HG03103 (cell line): ENCODE measurements around the gene GIMAP2.
"Not testable (repeated sequence)": the region's sequence is repeated elsewhere in the genome, so short reads cannot be mapped to it uniquely, and the experiment has no call there.

Source experiments
- ATAC-seq: cut with Tn5 transposase; IDR thresholded peaks from one replicate; pipeline ENCODE4 v1.9.1; 2021; ENCODE audit warnings: low read depth; ENCODE audit not compliant: unreplicated experiment

The GIMAP2 gene

GRCh38 chr7:150685219-150686029 is at the start of gene GIMAP2:
Gene GIMAP2 (plus strand): TSS chr7:150685706. CDS start chr7:150687060, 1,354 bp downstream.
- peak; percentile 83 for ATAC-seq

DNA sequence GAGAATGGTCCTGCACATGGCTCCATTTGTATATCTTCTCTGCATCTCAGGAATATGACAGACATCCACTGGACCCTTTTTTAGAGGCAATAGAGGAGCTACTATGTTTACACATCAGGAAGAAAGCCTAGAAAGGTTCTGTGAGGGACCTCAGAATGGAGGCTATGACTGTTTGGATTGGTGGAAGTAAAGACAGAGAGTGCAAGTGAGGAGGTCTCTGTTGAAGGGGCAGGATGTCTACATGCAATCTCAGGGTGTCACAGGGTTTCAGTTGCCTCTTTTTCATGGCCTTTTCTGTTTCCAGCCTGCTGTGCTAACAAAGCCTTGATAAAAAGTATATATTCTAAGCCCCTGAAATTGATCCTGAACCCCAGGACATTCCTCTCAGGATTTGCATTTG is 43.7 kb upstream of the GIMAP2 start:
- no peak for ATAC-seq

DNA sequence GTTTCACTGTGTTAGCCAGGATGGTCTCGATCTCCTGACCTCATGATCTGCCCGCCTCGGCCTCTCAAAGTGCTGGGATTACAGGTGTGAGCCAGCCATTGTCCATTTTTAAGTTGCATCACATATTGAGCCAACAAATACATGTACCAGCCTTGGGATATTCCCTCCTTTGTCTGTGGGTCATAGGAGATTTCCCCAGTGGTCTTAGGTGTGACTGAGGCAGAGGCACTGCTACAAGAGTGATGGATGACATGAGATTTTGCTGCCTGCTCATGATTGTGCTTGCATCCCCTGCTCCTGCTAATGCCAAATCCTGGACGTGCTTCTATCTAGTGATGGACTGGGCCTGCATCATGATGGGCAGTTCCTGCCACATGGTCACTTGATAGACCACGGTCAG is 42.6 kb upstream of the GIMAP2 start:
- ATAC-seq, result no peak

- ATAC-seq, result no peak
Measured at GRCh38 chr7:150645259-150646020, 40.1 kb upstream of the GIMAP2 start.

- ATAC-seq, result no peak
Measured at GRCh38 chr7:150648353-150649079, 37.0 kb upstream of the GIMAP2 start.

DNA sequence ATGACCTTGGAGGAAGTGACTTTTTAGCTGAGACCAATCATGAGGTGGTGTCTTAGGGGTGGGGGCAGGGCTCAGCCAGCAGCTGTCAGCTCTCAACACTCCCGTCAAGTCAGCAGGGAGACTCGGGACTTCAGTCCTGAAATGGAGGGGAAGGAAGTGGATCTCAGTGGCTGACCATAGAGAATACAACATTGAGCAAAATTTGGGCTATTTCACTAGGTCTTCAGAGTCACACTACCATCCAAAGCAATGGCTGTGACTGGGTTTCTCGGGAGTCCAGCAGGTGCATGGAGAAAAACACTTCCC is 36.5 kb upstream of the GIMAP2 start:
- ATAC-seq, result no peak

GRCh38 chr7:150654692-150655091 is 30.8 kb upstream of the GIMAP2 start:
- ATAC-seq, result no peak

DNA sequence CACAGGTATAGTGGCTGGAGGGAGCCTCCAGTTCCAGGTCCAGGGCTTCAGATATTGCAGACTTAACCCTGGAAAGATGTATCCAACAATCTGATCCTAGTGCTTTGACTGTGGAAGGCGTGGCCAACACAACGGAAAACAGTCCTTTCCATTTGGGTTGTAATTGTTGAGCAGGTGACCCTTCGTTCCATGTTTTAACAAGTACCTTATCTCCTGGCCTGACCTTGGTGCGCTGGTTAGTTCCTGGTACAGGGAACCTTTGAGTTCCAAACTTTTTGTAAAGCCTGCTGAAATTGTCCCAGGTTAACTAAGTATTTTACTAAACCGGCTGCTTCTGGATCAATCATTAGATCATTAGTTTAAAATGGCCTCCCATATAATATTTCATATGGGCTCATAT is 29.5 kb upstream of the GIMAP2 start:
- ATAC-seq, result no peak

DNA sequence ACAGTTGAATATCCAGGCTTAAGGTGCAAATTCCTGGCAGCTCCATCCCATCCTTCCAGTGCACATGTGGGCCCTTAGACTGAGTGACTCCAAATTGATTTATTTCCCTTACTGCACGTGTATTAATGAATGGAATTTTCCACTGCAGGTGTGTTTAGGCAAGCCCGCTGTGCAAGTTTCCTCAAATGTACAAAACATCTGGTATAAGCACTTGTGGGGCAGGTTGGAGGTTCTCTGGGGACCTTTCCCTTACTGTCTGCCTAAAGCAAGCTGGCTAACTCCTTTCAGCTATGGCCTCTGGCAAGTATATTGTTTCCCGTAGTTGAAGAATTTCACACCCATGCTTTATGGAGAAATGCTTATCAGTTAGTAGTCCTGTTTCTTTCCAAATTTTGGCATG is 28.0 kb upstream of the GIMAP2 start:
- ATAC-seq, result no peak

DNA sequence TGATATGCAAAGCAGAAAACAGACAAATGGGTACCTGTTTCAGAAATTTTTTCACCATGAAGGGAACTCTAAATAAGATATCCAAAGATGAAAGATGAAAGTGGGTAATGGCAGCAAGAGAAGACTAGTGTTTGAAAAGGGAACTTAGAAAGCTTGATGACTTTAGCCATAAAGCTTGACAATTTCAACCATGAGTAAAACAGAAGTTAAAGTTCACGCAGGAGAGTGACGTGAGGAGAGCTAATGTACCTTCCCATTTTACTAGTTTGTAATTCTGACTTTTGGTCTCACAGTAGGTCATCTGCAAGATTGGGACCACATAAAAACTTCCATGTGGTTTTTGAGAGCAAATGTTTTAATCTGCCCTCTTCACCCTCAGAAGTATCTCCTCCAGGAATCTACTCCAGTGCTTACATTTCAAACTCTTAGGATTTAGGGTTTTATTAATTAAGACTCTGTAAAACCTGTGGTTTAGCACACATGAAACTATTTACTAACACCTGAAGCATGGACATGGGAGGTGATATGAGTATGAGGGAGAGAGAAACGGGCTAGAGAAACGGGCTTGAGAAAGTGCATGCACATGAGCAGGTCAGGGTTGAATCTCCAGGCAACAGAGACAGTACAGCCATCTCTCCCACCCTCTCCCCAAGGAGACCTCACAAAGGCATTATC is 24.4 kb upstream of the GIMAP2 start:
- ATAC-seq, result no peak

DNA sequence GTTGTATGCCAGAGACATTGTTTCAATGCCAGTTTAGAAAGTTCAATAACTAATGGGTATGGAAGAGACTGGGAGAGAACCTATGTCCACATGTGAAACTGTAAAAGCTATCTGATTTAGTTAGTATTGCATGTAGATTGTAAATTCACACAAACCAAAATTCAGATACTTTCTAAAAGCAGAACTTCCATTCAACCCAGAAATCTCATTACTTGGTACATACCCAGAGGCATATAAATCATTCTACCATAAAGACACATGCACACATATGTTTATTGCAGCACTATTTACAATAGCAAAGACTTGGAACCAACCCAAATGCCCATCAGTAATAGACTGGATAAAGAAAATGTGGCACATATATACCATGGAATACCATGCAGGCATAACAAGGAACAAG is 22.7 kb upstream of the GIMAP2 start:
- not testable (repeated sequence) for ATAC-seq

- ATAC-seq, result peak; percentile 42
Measured at GRCh38 chr7:150663802-150664494, 21.6 kb upstream of the GIMAP2 start.

DNA sequence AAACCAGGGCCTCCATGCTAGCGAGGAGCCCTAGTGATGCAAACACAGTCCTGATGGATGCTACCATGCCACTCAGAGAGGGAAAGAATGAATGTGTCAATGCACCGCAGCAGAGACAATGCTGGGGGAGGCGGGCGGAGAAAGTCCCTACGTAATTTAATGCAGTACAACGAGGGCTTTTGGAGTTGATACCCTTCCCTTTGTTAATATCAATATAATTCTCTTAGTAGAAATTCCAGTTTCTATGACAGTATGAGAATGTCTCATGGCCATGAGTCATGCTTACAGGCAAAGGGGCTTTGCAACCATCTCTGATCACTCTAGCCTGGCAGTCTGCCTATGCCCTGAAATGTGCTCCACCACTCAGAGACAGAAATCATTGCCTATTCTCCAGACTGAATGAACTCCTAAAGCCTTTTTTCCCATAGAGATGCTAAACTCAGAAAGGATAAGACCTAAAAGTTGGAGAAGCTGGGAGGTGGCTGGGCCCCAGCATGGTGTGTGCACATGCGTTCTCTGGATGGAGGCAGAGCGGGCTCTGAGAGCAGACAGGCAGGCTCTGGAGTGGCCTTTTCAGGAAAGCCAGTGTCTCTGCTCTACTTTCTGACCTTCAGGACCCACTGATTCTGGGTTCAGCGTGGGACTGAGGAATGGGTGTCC is 20.3 kb upstream of the GIMAP2 start:
- no peak for ATAC-seq

- ATAC-seq, result no peak
Measured at GRCh38 chr7:150665896-150666295, 19.6 kb upstream of the GIMAP2 start.

DNA sequence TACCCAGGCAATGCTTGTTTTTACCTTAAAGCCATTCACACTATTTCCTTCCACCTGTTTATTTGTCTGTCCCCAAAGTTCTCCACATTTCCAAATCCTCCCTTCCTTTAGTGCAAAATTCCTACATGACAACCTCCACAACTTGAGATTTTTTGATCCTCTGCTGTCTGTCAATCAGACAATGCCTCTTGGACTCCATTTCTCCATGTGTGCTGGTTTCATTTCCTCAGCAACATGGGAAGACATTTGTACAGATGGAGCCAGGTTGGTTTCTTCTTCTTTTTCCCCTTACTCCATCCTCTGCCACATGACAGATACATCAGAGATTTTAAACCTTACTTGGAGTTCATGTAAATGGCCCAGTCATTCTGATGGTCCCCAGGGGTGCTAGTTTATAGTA is 19.1 kb upstream of the GIMAP2 start:
- no peak for ATAC-seq

DNA sequence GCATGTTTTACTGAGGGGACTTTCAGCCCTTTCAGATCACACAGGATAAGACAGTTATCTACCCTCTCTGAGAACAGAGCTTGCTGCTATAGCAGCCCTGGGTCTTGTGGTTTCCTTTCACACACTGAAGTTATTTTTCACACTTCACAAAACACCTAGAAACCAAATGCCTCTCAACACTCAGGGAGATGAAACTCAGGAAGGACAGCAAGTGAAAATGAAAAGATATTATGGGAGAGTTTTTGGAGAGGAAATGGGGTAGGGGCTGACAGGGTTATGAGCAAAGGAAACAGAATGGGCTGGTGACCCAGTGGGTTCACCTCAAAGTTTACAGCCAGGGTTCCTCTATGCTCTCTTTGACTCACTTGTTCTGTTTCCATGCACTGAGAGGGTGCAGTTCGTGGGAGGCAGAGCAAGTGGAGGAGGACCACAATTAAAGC is 17.0 kb upstream of the GIMAP2 start:
- peak; percentile 70 for ATAC-seq

- no peak for ATAC-seq
Measured at GRCh38 chr7:150668977-150669376, 16.5 kb upstream of the GIMAP2 start.

DNA sequence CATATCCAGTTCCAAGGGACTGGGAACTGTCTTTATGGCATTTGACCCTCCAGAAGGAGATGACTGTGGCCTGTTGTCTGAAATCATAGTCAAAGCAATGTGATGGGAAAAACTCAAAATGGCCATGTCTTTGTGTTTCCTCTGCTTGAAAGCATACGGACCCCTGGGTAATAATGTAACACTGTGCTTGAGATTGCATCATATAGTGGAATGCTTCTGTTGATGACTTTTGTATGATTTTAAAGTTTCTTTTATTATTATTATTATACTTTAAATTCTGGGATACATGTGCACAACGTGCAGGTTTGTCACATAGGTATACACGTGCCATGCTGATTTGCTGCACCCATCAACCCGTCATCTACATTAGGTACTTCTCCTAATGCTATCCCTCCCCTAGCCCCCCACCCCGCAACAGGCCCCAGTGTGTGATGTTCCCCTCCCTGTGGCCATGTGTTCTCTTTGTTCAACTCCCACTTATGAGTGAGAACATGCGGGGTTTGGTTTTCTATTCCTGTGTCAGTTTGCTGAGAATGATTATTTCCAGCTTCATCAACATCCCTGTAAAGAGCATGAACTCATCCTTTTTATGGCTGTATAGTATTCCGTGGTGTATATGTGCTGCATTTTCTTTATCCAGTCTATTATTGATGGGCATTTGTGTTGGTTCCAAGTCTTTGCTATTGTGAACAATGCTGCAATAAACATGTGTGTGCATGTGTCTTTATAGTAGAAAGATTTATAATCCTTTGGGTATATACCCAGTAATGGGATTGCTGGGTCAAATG is 13.5 kb upstream of the GIMAP2 start:
- not testable (repeated sequence) for ATAC-seq

DNA sequence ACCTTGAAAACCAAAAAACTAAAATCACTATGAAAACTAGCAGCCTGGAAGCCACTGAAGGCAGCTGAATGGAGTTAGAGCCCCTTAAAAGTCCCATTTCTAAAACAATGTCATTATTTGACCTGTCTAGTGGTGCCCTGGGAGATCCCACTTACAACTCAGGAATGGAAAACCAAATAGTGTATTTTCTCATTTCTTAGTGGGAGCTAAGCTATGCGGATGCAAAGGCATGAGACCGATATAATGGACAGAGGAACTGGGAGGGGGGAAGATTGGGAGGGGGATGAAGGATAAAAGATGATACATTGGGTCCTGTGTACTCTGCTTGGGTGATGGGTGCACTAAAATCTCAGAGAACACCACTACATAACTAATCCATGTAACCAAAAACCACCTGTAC is 9.8 kb upstream of the GIMAP2 start:
- no peak for ATAC-seq
